Immature natural killer cell (primary cell): ENCODE measurements around the gene HOXD11. TPM values are rescaled to one million over a fixed set of nuclear protein-coding genes. Genes with fewer than 3 reads are reported as not detected.

ENCODE experiments used
- DNase-seq, 3 donors: peaks; one replicate each; pipeline ENCODE4 v3.0.0; 2022; ENCODE audit warnings: mixed read lengths in 1 of 3
- H3K27ac Mint-ChIP-seq, 6 donors: one replicate each; pipeline ENCODE4 v1.8.0; 2020; ENCODE audit warnings: mixed read lengths in 6 of 6, mild to moderate bottlenecking in 5 of 6, inconsistent platforms in 4 of 6, moderate library complexity in 3 of 6
- H3K27me3 Mint-ChIP-seq, 3 donors: one replicate each; pipeline ENCODE4 v1.8.0; 2020 to 2021; ENCODE audit warnings: low read depth in 3 of 3, mild to moderate bottlenecking in 3 of 3, mixed read lengths in 3 of 3, moderate library complexity in 3 of 3, inconsistent platforms in 1 of 3
- H3K36me3 Mint-ChIP-seq, 3 donors: one replicate each; pipeline ENCODE4 v1.8.0; 2020; ENCODE audit warnings: mixed read lengths in 3 of 3, inconsistent platforms in 2 of 3, mild to moderate bottlenecking in 2 of 3
- H3K4me1 Mint-ChIP-seq, 2 donors: one replicate each; pipeline ENCODE4 v1.8.0; 2020; ENCODE audit warnings: inconsistent platforms in 2 of 2, mild to moderate bottlenecking in 2 of 2, mixed read lengths in 2 of 2, moderate library complexity in 1 of 2
- H3K4me3 Mint-ChIP-seq, 5 donors: one replicate each; pipeline ENCODE4 v1.8.0; 2020; ENCODE audit warnings: mild to moderate bottlenecking in 5 of 5, mixed read lengths in 5 of 5, inconsistent platforms in 3 of 5, moderate library complexity in 3 of 5
- H3K9me3 Mint-ChIP-seq, 6 donors: one replicate each; pipeline ENCODE4 v1.8.0; 2020; ENCODE audit warnings: mild to moderate bottlenecking in 6 of 6, mixed read lengths in 6 of 6, inconsistent platforms in 4 of 6, moderate library complexity in 3 of 6
- polyA plus RNA-seq, 3 donors: library from polyadenylated mRNA; unstranded; fragments of 300-500 nt; fragmentation: Illumina TruSeq; gene quantifications; one replicate each; pipeline ENCODE4 v1.2.3, GENCODE V29; 2021

Gene HOXD11
- polyA plus RNA-seq, 3 donors from 2014 or later, result not detected

GRCh38 chr2:176147210-176147799 lies 40.2 kb downstream of the HOXD11 start:
- Mint-ChIP-seq H3K4me3 (no peak overlapping the region), H3K9me3 (peaks cover 0 to 10% (median 0%) of the 10 kb centered on the region in 6 donors), H3K27ac (no peak overlapping the region), H3K4me1 (no peaks in the 10 kb centered on the region), H3K36me3 (peaks cover 0 to 7% (median 0%) of the 10 kb centered on the region in 3 donors), H3K27me3 (peaks cover 30 to 63% (median 30%) of the 10 kb centered on the region in 3 donors)
- no peak for DNase-seq

GRCh38 chr2:176147800-176148496 lies 40.9 kb downstream of the HOXD11 start:
- Mint-ChIP-seq H3K9me3 (peaks cover 0 to 13% (median 0%) of the 10 kb centered on the region in 6 donors), H3K27ac (no peak overlapping the region), H3K27me3 (peaks cover 28 to 59% (median 30%) of the 10 kb centered on the region in 3 donors), H3K36me3 (peaks cover 0 to 7% (median 0%) of the 10 kb centered on the region in 3 donors), H3K4me1 (no peaks in the 10 kb centered on the region), H3K4me3 (no peak overlapping the region)
- DNase-seq, result no peak

- peaks cover 0 to 7% (median 0%) of the 10 kb centered on the region in 3 donors for H3K36me3 Mint-ChIP-seq
- no peak overlapping the region for H3K4me3 Mint-ChIP-seq
- peaks cover 29 to 62% (median 36%) of the 10 kb centered on the region in 3 donors for H3K27me3 Mint-ChIP-seq
- no peak for DNase-seq
- no peak overlapping the region for H3K27ac Mint-ChIP-seq
- peaks cover 0 to 13% (median 0%) of the 10 kb centered on the region in 6 donors for H3K9me3 Mint-ChIP-seq
- H3K4me1 Mint-ChIP-seq, result no peaks in the 10 kb centered on the region
These were observed 41.8 kb downstream of the HOXD11 start for GRCh38 chr2:176148751-176149421.

- Mint-ChIP-seq H3K27ac (no peak overlapping the region), H3K9me3 (peaks cover 0 to 13% (median 0%) of the 10 kb centered on the region in 6 donors), H3K4me3 (no peak overlapping the region), H3K27me3 (peaks cover 29 to 62% (median 39%) of the 10 kb centered on the region in 3 donors), H3K36me3 (peaks cover 0 to 7% (median 0%) of the 10 kb centered on the region in 3 donors), H3K4me1 (no peaks in the 10 kb centered on the region)
- DNase-seq, result no peak
These were observed 42.4 kb downstream of the HOXD11 start for GRCh38 chr2:176149481-176149938.

- Mint-ChIP-seq H3K36me3 (peaks cover 0 to 7% (median 0%) of the 10 kb centered on the region in 3 donors), H3K4me3 (no peak overlapping the region), H3K9me3 (peaks cover 0 to 13% (median 0%) of the 10 kb centered on the region in 6 donors), H3K4me1 (no peaks in the 10 kb centered on the region), H3K27me3 (peaks cover 29 to 62% (median 36%) of the 10 kb centered on the region in 3 donors), H3K27ac (no peak overlapping the region)
- DNase-seq, result no peak
These were observed 43.0 kb downstream of the HOXD11 start for GRCh38 chr2:176149939-176150583.

- H3K4me3 Mint-ChIP-seq, result no peak overlapping the region
- H3K27ac Mint-ChIP-seq, result no peak overlapping the region
- peaks cover 30 to 63% (median 34%) of the 10 kb centered on the region in 3 donors for H3K27me3 Mint-ChIP-seq
- H3K36me3 Mint-ChIP-seq, result peaks cover 0 to 7% (median 0%) of the 10 kb centered on the region in 3 donors
- H3K9me3 Mint-ChIP-seq, result peaks cover 0 to 13% (median 0%) of the 10 kb centered on the region in 6 donors
- H3K4me1 Mint-ChIP-seq, result no peaks in the 10 kb centered on the region
- DNase-seq, result no peak
These were observed 43.7 kb downstream of the HOXD11 start for GRCh38 chr2:176150584-176151441.

- Mint-ChIP-seq H3K4me1 (no peaks in the 10 kb centered on the region), H3K36me3 (peaks cover 0 to 7% (median 0%) of the 10 kb centered on the region in 3 donors), H3K27me3 (peaks cover 28 to 62% (median 29%) of the 10 kb centered on the region in 3 donors), H3K4me3 (no peak within 1 kb of the TSS), H3K9me3 (peaks cover 0 to 13% (median 0%) of the 10 kb centered on the region in 6 donors), H3K27ac (no peak within 1 kb of the TSS)
- no peak for DNase-seq
These were observed 44.6 kb downstream of the HOXD11 start, which contains the start of gene HOXD4 for GRCh38 chr2:176151442-176152287. Gene HOXD4 (plus strand): TSS chr2:176151550. CDS start chr2:176151634, 84 bp downstream.

- no peak overlapping the region for H3K27ac Mint-ChIP-seq
- DNase-seq, result no peak
- peaks cover 23 to 60% (median 26%) of the 10 kb centered on the region in 3 donors for H3K27me3 Mint-ChIP-seq
- H3K4me1 Mint-ChIP-seq, result no peaks in the 10 kb centered on the region
- no peak overlapping the region for H3K4me3 Mint-ChIP-seq
- peaks cover 0 to 10% (median 0%) of the 10 kb centered on the region in 6 donors for H3K9me3 Mint-ChIP-seq
- H3K36me3 Mint-ChIP-seq, result peaks cover 0 to 7% (median 0%) of the 10 kb centered on the region in 3 donors
These were observed 45.5 kb downstream of the HOXD11 start for GRCh38 chr2:176152350-176153181.

- Mint-ChIP-seq H3K36me3 (peaks cover 0 to 7% (median 0%) of the 10 kb centered on the region in 3 donors), H3K4me3 (no peak overlapping the region), H3K9me3 (peaks cover 0 to 9% (median 0%) of the 10 kb centered on the region in 6 donors), H3K27me3 (peaks cover 24 to 51% (median 30%) of the 10 kb centered on the region in 3 donors), H3K27ac (no peak overlapping the region), H3K4me1 (no peaks in the 10 kb centered on the region)
- DNase-seq, result no peak
These were observed 47.6 kb downstream of the HOXD11 start for GRCh38 chr2:176154576-176155252.

- Mint-ChIP-seq H3K4me3 (no peak overlapping the region), H3K27me3 (peaks cover 25 to 43% (median 26%) of the 10 kb centered on the region in 3 donors), H3K27ac (no peak overlapping the region), H3K9me3 (peaks cover 0 to 6% (median 0%) of the 10 kb centered on the region in 6 donors), H3K4me1 (no peaks in the 10 kb centered on the region), H3K36me3 (peaks cover 0 to under 1% (median 0%) of the 10 kb centered on the region in 3 donors)
- DNase-seq, result no peak
These were observed 48.4 kb downstream of the HOXD11 start for GRCh38 chr2:176155356-176156044.
